SK-N-SH (cell line): ENCODE results near the gene TNFRSF19. TPM values are rescaled to one million over a fixed set of nuclear protein-coding genes. Genes with fewer than 3 reads are reported as not detected.
"Not testable (repeated sequence)": the region's sequence is repeated elsewhere in the genome, so short reads cannot be mapped to it uniquely, and the experiment has no call there.

Experiments
- CTCF ChIA-PET: fragments of 300-600, 350-600 bp; formaldehyde crosslinking; extraction: SDS; loops from one replicate; lab custom pipeline; 2021; lab: Yijun Ruan, JAX
- POLR2A ChIA-PET: fragments of 350-600 bp; sonication (Branson Sonifier 250); formaldehyde crosslinking; extraction: SDS; loops from one replicate; lab custom pipeline; 2020; ENCODE audit warnings: antibody characterized with exemption, inconsistent platforms; lab: Yijun Ruan, JAX
- DNase-seq: peaks from one replicate; pipeline ENCODE4 v3.0.0; 2012
- H2AFZ ChIP-seq: fragments of 200-600 bp; sonication (generic); 2 replicates; pipeline ENCODE4 v1.8.1; 2016; ENCODE audit warnings: antibody characterized with exemption, mild to moderate bottlenecking, low read depth
- H3F3A ChIP-seq: fragments of 200-600 bp; sonication (generic); replicated peaks from 2 replicates; pipeline ENCODE3; 2016; ENCODE audit warnings: antibody characterized with exemption, mild to moderate bottlenecking; ENCODE audit not compliant: insufficient read depth
- H3K27ac ChIP-seq, 2 experiments: fragments of 200-500 bp in 1 of 2; fragments of 200-600 bp in 1 of 2; sonication (Bioruptor generic) in 1 of 2; sonication (generic), shearing (Covaris generic) in 1 of 2; 2 replicates each; pipeline versions ENCODE4 v1.5.1 to v1.6.1; 2014 to 2016; ENCODE audit warnings: low read depth in 2 of 2, inconsistent platforms in 1 of 2, low read length in 1 of 2, mild to moderate bottlenecking in 1 of 2, mixed read lengths in 1 of 2
- H3K27me3 ChIP-seq: fragments of 200-600 bp; sonication (generic), shearing (Covaris generic); 2 replicates; pipeline ENCODE4 v1.6.1; 2016; ENCODE audit warnings: mixed run types; ENCODE audit not compliant: insufficient read depth
- H3K36me3 ChIP-seq, 2 experiments: fragments of 200-500 bp in 1 of 2; fragments of 200-600 bp in 1 of 2; sonication (Bioruptor generic) in 1 of 2; sonication (generic) in 1 of 2; replicated peaks in 1 of 2; 2 replicates each; pipeline versions ENCODE3 to v1.5.1; 2014 to 2016; ENCODE audit warnings: low read length in 1 of 2, mild to moderate bottlenecking in 1 of 2; ENCODE audit not compliant: insufficient read depth in 2 of 2, control insufficient read depth in 1 of 2
- H3K4me1 ChIP-seq, 2 experiments: fragments of 200-500 bp in 1 of 2; fragments of 200-600 bp in 1 of 2; sonication (Bioruptor generic) in 1 of 2; sonication (generic), shearing (Covaris generic) in 1 of 2; 2 replicates each; pipeline versions ENCODE4 v1.5.1 to v1.6.1; 2014 to 2016; ENCODE audit warnings: low read depth in 1 of 2, low read length in 1 of 2, mixed run types in 1 of 2; ENCODE audit not compliant: insufficient read depth in 2 of 2, control insufficient read depth in 1 of 2
- H3K4me2 ChIP-seq: fragments of 200-600 bp; sonication (generic), shearing (Covaris generic); 2 replicates; pipeline ENCODE4 v1.6.1; 2017; ENCODE audit warnings: mixed run types
- H3K4me3 ChIP-seq, 2 experiments: fragments of 200-500 bp in 1 of 2; fragments of 200-600 bp in 1 of 2; sonication (Bioruptor generic) in 1 of 2; sonication (generic), shearing (Covaris generic) in 1 of 2; 2 replicates each; pipeline versions ENCODE4 v1.5.1 to v1.8.1; 2014 to 2016; ENCODE audit warnings: low read depth in 2 of 2, inconsistent platforms in 1 of 2, low read length in 1 of 2, mild to moderate bottlenecking in 1 of 2, mixed read lengths in 1 of 2, moderate library complexity in 1 of 2
- H3K79me2 ChIP-seq: fragments of 200-600 bp; sonication (generic); 2 replicates; pipeline ENCODE4 v1.8.1; 2017; ENCODE audit warnings: mild to moderate bottlenecking; ENCODE audit not compliant: insufficient read depth
- H3K9ac ChIP-seq: fragments of 200-600 bp; sonication (generic); 2 replicates; pipeline ENCODE4 v1.6.1; 2017; ENCODE audit warnings: mixed run types
- H3K9me2 ChIP-seq: fragments of 200-600 bp; sonication (generic); 2 replicates; pipeline ENCODE4 v1.6.1; 2017; ENCODE audit warnings: mixed run types
- H3K9me3 ChIP-seq: fragments of 200-600 bp; sonication (generic); 2 replicates; pipeline ENCODE4 v1.6.1; 2017; ENCODE audit warnings: mixed run types, mild to moderate bottlenecking, moderate library complexity
- H4K20me1 ChIP-seq: fragments of 200-600 bp; sonication (generic); 2 replicates; pipeline ENCODE4 v1.6.1; 2017; ENCODE audit warnings: mild to moderate bottlenecking, mixed run types; ENCODE audit not compliant: insufficient read depth
- CHD2 ChIP-seq: fragments of 150-350 bp; IDR thresholded peaks from 2 replicates; pipeline ENCODE4 v1.6.1; 2018; ENCODE audit warnings: low read length; ENCODE audit not compliant: partially characterized antibody
- ELF1 ChIP-seq: IDR thresholded peaks from 2 replicates; pipeline ENCODE4 v1.4.0; 2012
- EP300 ChIP-seq, 2 experiments: IDR thresholded peaks; 2 replicates each; pipeline versions ENCODE4 v1.4.0 to v1.6.1; 2012; ENCODE audit warnings: borderline replicate concordance in 1 of 2, low read depth in 1 of 2, low read length in 1 of 2
- EZH2phosphoT487 ChIP-seq: fragments of 200-600 bp; sonication (generic); IDR thresholded peaks from 2 replicates; pipeline ENCODE4 v1.6.1; 2017; ENCODE audit warnings: low read depth, mixed run types, mild to moderate bottlenecking, antibody characterized with exemption, moderate library complexity, borderline replicate concordance
- FOXJ3 ChIP-seq: sonication (generic); formaldehyde crosslinking; IDR thresholded peaks from 2 replicates; pipeline ENCODE4 v1.5.1; 2020; ENCODE audit warnings: mild to moderate bottlenecking, missing genetic modification reagents
- FOXM1 ChIP-seq: IDR thresholded peaks from 2 replicates; pipeline ENCODE4 v1.4.0; 2012; ENCODE audit warnings: low read depth, mild to moderate bottlenecking
- IRF3 ChIP-seq: fragments of 150-350 bp; IDR thresholded peaks from 2 replicates; pipeline ENCODE4 v1.6.1; 2016; ENCODE audit warnings: mild to moderate bottlenecking, low read depth, low read length
- JUND ChIP-seq: IDR thresholded peaks from 2 replicates; pipeline ENCODE4 v1.4.0; 2012
- MAX ChIP-seq: IDR thresholded peaks from 2 replicates; pipeline ENCODE4 v1.4.0; 2012; ENCODE audit warnings: low read depth
- NRF1 ChIP-seq: IDR thresholded peaks from 2 replicates; pipeline ENCODE4 v1.6.1; 2012; ENCODE audit warnings: low read depth, mild to moderate bottlenecking, low read length
- PBX3 ChIP-seq: IDR thresholded peaks from 2 replicates; pipeline ENCODE4; 2012
- POLR2AphosphoS5 ChIP-seq: IDR thresholded peaks from 2 replicates; pipeline ENCODE4 v1.6.1; 2012; ENCODE audit warnings: low read depth, low read length
- RAD21 ChIP-seq: IDR thresholded peaks from 2 replicates; pipeline ENCODE4 v1.6.1; 2012; ENCODE audit warnings: mild to moderate bottlenecking, low read length
- RCOR1 ChIP-seq: fragments of 150-350 bp; IDR thresholded peaks from 2 replicates; pipeline ENCODE4 v1.6.1; 2017; ENCODE audit warnings: antibody characterized with exemption, low read length
- RFX5 ChIP-seq: IDR thresholded peaks from 2 replicates; pipeline ENCODE4 v1.6.1; 2012; ENCODE audit warnings: mild to moderate bottlenecking, improper control_type of control experiment, low read length
- RXRA ChIP-seq: IDR thresholded peaks from 2 replicates; pipeline ENCODE4 v1.4.0; 2012; ENCODE audit warnings: low read depth, mild to moderate bottlenecking, borderline replicate concordance
- SIN3A ChIP-seq: IDR thresholded peaks from 2 replicates; pipeline ENCODE4 v1.6.1; 2012; ENCODE audit warnings: low read depth, mild to moderate bottlenecking, low read length, moderate library complexity, borderline replicate concordance
- SMC3 ChIP-seq: IDR thresholded peaks from 2 replicates; pipeline ENCODE4 v1.6.1; 2012; ENCODE audit warnings: low read depth, low read length, improper control_type of control experiment
- TAF1 ChIP-seq: IDR thresholded peaks from 2 replicates; pipeline ENCODE4 v1.6.1; 2012; ENCODE audit warnings: low read depth, mild to moderate bottlenecking, low read length, moderate library complexity, borderline replicate concordance
- YY1 ChIP-seq: IDR thresholded peaks from 2 replicates; pipeline ENCODE4 v1.4.0; 2012; ENCODE audit warnings: low read depth, mild to moderate bottlenecking
- WGBS: methylation state at CpG from one replicate; pipeline ENCODE4 v1.1.6; 2017; ENCODE audit warnings: low lambda C conversion rate; 5-methylcytosine and 5-hydroxymethylcytosine counted together
- polyA plus RNA-seq, 3 experiments: library from polyadenylated mRNA; depleted of rRNA; stranded (reverse); fragments of >200 nt; gene quantifications; 2 replicates each; pipeline ENCODE4 v1.2.3, GENCODE V29; 2012

The TNFRSF19 gene
- polyA plus RNA-seq, 1 of the 3 experiments (the other 2 are of a cell fraction), result 4.6 TPM

- peaks cover 0 to 31% of the 10 kb centered on the region in 2 experiments for H3K36me3 ChIP-seq
- H3K79me2 ChIP-seq, result no peaks in the 10 kb centered on the region; the same call in 1 of the 2 replicates
- DNase-seq, result no peak
- H4K20me1 ChIP-seq, result no peaks in the 10 kb centered on the region
- H3K9me3 ChIP-seq, result no peaks in the 10 kb centered on the region
- POLR2A ChIA-PET, result no interaction called here
- CTCF ChIA-PET, result interaction anchor here (1.3 kb wide), 1 partner anchor 126 kb away, joined by 4 read pairs; no protein-coding TSS in a partner anchor
- H2AFZ ChIP-seq, result no peak overlapping the region
- H3K4me2 ChIP-seq, result no peak overlapping the region
- H3K9me2 ChIP-seq, result no peaks in the 10 kb centered on the region
- no peaks in the 10 kb centered on the region for H3F3A ChIP-seq
- no peak overlapping the region for H3K4me3 ChIP-seq
- no peaks in the 10 kb centered on the region for H3K27me3 ChIP-seq
- H3K4me1 ChIP-seq, result no peaks in the 10 kb centered on the region; a peak in 1 of 4 replicates
- no peak overlapping the region for H3K9ac ChIP-seq
- no peak for TF ChIP-seq YY1
- TF ChIP-seq EP300 (IDR thresholded peaks at IDR 0.05; ENCODE audit: borderline replicate concordance in 1 of 2, low read depth in 1 of 2, low read length in 1 of 2), result no peak
- TF ChIP-seq RFX5, result no peak
- TF ChIP-seq CHD2, result no peak
- no peak for TF ChIP-seq RAD21
- no peak for TF ChIP-seq RCOR1
- no peak for TF ChIP-seq SIN3A
- no peak for TF ChIP-seq EZH2phosphoT487
- TF ChIP-seq NRF1, result no peak
- no peak for TF ChIP-seq RXRA
- no peak for TF ChIP-seq IRF3
- no peak for TF ChIP-seq JUND
- TF ChIP-seq POLR2AphosphoS5, result no peak
- TF ChIP-seq FOXJ3 (CRISPR knock-in tag), result no peak
- TF ChIP-seq TAF1, result no peak
- no peak for TF ChIP-seq FOXM1
- no peak for TF ChIP-seq PBX3
- no peak for TF ChIP-seq ELF1
- TF ChIP-seq SMC3, result no peak
- TF ChIP-seq MAX, result no peak
- H3K27ac ChIP-seq, result no peak overlapping the region
- 83% methylated on average over 2 of the region's 2 CpGs for WGBS
Observed at GRCh38 chr13:23593148-23593547, 22.9 kb downstream of the TNFRSF19 start.

- POLR2A ChIA-PET, H3K9me2 ChIP-seq, H2AFZ ChIP-seq, H3K79me2 ChIP-seq, H3K9ac ChIP-seq, H3F3A ChIP-seq, DNase-seq, H4K20me1 ChIP-seq, H3K9me3 ChIP-seq, H3K4me2 ChIP-seq, H3K27ac ChIP-seq, H3K4me3 ChIP-seq, H3K4me1 ChIP-seq, H3K27me3 ChIP-seq: not testable (repeated sequence)
- CTCF ChIA-PET, result interaction anchor here (1.2 kb wide), 1 partner anchor 279 kb away, joined by 3 read pairs; no protein-coding TSS in a partner anchor
- WGBS, result 77% methylated on average over 2 of the region's 2 CpGs
- peaks cover 0 to 31% of the 10 kb centered on the region in 2 experiments for H3K36me3 ChIP-seq
Observed at GRCh38 chr13:23594290-23594689, 24.1 kb downstream of the TNFRSF19 start.
